ENCODE data around the gene GALNT12.

Gene GALNT12

GRCh38 chr9:98864281-98865174, 57.1 kb downstream of the GALNT12 start:
- DNase-seq: no peak

DNA sequence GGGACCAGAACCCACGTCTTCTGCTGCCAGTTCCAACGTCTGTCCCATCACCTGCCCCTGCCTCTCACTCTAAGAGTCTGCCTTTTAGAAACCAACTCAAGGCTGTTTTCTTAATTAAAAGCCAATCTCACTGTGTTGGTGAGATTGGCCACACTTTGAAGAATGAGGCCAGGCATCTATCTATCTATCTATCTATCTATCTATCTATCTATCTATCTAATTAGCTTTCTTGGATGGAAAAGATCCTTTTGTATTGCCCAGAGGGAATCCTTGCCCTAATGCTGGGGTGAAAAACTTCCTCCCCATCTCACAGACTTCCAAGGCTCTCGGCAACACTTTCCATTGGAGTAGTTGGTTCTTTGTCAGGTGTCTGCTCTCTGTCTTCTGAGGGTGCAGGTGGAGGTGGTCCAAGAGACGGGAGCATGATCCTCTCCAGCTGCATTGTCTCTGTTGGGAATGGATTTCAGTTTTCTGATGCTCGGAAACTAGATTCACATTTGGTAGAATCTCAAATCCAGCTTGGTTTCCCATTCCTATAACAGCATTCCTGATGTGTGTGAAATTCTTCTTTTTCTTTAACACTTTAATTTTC, 57.9 kb downstream of the GALNT12 start:
- no peak for DNase-seq

GRCh38 chr9:98866435-98867102, 59.1 kb downstream of the GALNT12 start:
- no peak for DNase-seq

DNA sequence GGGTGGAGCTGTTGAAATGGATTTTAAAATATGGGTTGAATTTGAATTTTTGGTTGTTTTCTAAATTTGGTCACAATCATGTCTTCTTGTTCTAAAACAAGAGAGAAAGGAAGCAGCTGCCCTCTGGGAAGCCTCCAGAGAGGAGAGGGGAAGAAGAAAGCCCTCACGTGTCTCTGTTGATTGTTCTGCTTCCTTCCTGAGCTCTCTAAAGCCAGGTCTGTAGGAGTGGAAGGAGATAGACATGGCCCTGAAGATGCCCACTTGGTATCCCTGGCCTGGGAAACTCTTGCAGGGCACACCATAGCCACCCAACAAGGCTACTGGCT, 59.6 kb downstream of the GALNT12 start:
- no peak for DNase-seq

DNA sequence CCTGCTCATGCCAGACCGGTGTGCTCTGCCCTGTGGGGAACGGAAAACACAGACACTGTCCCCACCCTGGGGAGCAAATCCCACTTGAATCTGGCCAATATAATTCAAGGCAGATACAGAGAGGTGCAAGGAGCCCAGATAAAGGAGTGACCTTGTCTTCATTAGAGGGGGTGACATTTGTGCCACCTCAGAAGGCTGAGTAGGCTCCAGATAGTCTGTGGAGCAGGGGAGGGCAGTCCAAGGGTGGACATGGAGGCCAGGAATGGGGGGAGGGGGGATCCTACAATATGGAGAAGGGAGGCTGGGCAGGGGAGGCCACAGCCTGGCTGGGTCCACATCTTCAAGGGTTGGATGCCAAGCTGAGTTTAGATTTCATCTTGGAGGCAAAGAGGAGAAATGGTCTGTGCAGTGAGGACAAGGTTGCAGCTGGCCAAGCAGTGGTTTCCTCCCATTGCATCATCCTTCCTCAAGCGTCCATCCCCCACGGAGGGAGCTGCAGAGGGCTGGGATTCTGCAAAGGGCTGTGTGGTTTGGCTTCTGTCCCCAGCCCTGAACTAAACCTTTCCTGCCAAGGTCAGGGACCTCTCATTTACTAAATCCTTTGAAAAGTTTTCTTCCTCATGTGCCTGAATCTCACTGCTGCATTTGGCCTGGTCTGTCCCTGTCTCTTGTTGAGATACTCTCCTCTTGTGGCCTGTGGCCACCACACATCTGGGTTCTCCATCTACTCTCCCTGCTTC, 60.1 kb downstream of the GALNT12 start:
- peak in 1 of 2 donors; percentile 13 for DNase-seq

DNA sequence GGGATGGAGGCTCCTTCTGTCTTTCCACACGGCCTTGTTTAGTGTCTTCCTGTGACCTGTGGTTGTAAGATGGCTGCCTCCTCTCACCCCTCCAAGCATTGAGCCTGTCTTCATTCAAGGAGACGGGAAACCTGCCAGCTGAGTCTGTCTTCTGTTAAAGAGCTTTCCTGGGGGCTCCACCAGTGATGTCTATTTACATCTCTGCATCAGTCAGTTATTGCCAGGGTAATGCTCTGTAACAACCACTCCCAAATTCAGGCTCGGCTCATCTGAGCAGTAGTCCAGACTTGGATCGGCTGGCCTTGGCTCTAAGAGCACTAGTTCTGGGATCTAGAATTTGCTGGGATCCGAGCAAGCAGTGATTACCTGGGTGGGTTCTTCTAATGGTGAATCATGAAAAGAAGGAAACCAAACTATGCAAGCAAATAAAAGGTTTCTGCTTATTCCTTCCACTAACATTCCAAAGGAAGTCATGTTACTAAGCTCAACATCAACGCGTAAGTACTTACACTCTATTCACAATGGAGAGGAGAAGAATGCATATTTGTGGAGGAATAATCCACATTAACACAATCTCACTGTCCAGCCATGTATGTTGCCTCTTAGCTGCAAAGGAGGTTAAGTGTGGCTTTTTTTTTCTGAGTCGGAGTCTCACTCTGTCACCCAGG, 61.7 kb downstream of the GALNT12 start:
- no peak for DNase-seq

- DNase-seq: no peak
Measured at GRCh38 chr9:98869866-98870265, 62.4 kb downstream of the GALNT12 start.

DNA sequence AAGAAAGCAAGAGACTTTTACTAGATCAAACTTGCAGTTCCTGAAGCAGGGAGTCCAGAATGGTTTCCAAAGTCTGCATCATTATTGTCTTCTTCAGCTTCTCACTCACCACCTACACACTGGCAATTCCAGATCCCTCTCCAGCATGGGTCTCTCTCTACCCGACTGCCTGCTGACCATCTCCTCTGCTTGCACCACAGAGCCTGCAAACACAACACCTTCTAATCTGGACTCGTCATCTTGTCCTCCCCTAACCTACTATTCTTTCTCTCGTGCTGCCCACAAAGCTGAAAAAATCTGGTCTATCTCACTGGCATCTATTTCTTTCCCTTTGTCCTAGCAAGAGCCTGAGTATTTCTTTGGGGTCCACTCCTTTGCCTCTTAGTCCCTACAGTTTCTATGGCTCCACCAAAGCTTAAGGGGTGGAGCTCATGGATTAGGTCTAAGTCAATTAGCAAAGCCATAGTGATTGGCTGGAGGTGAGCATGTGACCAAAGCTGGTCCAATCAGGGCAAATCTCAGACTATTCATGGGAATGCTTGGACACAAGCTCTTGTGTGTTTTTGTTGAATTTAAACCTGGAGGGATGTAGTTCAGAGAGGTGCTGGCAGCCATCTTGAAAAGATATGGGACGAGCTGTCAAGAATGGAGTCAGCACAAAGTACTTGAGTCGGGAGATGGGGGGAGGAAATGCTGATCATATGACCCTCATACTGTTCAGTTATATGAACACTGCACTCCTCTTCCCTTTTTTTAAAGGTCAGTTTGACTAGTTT, 63.5 kb downstream of the GALNT12 start:
- DNase-seq: no peak

DNA sequence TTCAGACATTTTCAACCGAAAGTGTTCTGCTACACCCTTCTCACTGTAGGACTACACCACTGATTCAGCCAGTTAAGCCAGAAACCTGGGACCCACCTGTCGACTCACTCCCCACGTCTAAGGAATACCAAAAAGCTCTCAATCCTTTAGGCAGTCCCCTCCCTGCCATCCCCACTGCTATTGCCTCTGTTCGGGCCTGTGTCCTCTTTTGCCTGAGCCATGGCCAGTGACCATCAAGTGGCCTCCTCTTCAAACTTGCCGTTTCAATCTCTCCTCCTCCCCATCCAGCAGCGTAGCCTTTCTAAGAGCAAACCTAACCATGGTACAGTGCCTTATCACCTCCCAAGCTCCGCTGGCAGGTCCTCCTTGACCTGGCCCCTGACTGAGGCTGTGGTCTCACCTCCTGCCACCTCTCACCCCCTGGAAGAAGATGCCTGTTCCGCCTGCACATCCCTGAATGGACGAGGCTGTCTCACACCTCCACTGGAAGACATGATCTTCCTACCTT, 64.1 kb downstream of the GALNT12 start:
- DNase-seq: no peak

DNA sequence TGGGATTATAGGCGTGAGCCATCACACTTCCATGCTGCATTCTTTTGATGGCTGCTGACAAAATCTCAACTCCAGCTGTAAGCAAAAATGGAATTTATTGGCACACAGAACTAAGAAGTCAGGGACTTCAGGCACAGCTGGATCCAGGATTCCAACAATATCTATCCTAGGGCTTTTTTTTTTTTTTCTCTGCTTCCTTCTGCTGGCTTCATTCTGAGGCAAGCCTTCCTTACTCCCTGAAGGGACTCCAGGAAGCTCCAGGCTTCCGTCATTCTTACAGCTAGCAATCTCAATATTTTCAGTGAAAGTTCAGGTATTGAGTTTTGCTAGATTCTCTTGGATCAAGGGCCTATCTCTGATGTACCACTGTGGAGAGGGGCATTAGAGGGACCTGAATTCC, 66.1 kb downstream of the GALNT12 start:
- DNase-seq: no peak

- no peak for DNase-seq
Measured at GRCh38 chr9:98873951-98874371, 66.5 kb downstream of the GALNT12 start.

- DNase-seq: no peak
Measured at GRCh38 chr9:98874721-98875255, 67.3 kb downstream of the GALNT12 start.

DNA sequence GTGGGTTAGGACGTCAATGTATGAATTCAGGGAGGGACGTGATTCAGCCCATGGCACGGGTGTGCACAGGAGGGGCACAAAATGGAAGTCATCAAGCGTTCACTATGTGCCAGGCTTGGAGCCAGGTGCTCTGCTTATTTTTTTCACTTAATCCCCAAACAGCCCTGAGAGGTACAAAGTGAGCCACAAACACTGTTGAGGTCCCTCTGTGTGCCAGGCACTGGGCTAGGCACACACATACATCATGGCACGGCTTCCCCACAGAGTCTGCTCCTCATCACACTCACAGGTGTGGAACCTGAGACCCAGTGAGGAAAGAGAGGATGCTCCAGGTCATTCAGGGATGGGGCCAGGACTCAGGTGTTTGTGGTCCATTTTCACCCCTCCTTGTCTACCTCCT, 68.1 kb downstream of the GALNT12 start:
- no peak for DNase-seq

- no peak for DNase-seq
Measured at GRCh38 chr9:98877311-98877710, 69.8 kb downstream of the GALNT12 start.

GRCh38 chr9:98879094-98879962, 71.9 kb downstream of the GALNT12 start:
- no peak for DNase-seq

DNA sequence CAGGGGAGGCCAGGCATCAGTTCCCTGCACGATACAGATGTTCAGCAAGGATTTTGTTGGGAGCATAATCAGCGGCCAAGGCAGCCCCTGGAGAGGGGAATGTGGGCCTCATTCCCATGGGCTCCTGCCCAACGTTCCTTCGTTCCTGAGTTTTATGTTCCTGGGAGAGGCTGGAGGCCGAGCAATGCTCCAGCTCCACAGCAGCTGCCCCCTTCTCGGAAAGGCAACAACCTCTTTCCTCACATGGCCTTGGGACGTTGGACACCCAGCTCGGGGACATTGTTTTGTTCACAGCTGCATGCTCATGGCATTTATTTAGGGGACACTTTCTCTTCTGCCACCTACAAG, 72.5 kb downstream of the GALNT12 start:
- DNase-seq: no peak

- DNase-seq: no peak
Measured at GRCh38 chr9:98880311-98881015, 73.0 kb downstream of the GALNT12 start.

- no peak for DNase-seq
Measured at GRCh38 chr9:98881356-98881755, 73.9 kb downstream of the GALNT12 start.

GRCh38 chr9:98881836-98882568, 74.5 kb downstream of the GALNT12 start:
- no peak for DNase-seq

Measured in CD4-positive, alpha-beta T cell treated with Interleukin-4 for 1 hour (primary cell).